ENCODE data around the gene NTSR1. TPM values are rescaled to one million over a fixed set of nuclear protein-coding genes. Genes with fewer than 3 reads are reported as not detected.

NTSR1 gene
- total and polyA plus RNA-seq, 2 donors (not counting 1 experiment from before 2014, with no cell fraction given), result not detected

GRCh38 chr20:62805711-62806382 lies 97.2 kb downstream of the NTSR1 start:
- Histone ChIP-seq H3K4me1 (ENCODE audit: control insufficient read depth in 2 of 2, insufficient read depth in 2 of 2, low read length in 2 of 2) (peaks cover 17 to 38% of the 10 kb centered on the region in 2 donors), H3K79me2 (ENCODE audit: control insufficient read depth, insufficient read depth, low read length) (peaks cover 34% of the 10 kb centered on the region), H3K9ac (ENCODE audit: low read length) (peak overlapping the region; percentile 88), H3K27ac (ENCODE audit: low read length in 2 of 2) (peak overlapping the region in 1 of 2 donors; percentile 63), H3K9me3 (ENCODE audit: control extremely low read depth in 1 of 3, control insufficient read depth in 2 of 3, insufficient read depth in 1 of 3, low read length in 2 of 3) (no peaks in the 10 kb centered on the region), H2AFZ (ENCODE audit: insufficient read depth, low read depth, low read length, poor library complexity, severe bottlenecking) (no peak overlapping the region), H4K20me1 (ENCODE audit: control insufficient read depth, insufficient read depth, low read length, poor library complexity, severe bottlenecking) (peaks cover 56% of the 10 kb centered on the region), H3K36me3 (replicated peaks in 1 of 2; ENCODE audit: control extremely low read depth in 1 of 2, control insufficient read depth in 1 of 2, extremely low read depth in 1 of 2, insufficient read depth in 2 of 2, low read length in 1 of 2) (peaks cover under 1 to 38% of the 10 kb centered on the region in 2 experiments), H3K4me3 (ENCODE audit: control extremely low read depth in 1 of 5, extremely low read depth in 1 of 5, insufficient read depth in 1 of 5, low read depth in 2 of 5, low read length in 4 of 5) (peak overlapping the region in 4 of 5 experiments; percentile 61 to 82 (median 74)), H3K27me3 (replicated peaks in 1 of 4; ENCODE audit: control extremely low read depth in 1 of 4, control insufficient read depth in 3 of 4, insufficient read depth in 4 of 4, low read length in 3 of 4) (no peaks in the 10 kb centered on the region), H3K4me2 (replicated peaks; ENCODE audit: low read depth, low read length, poor library complexity, severe bottlenecking) (peak overlapping the region; percentile 89)
- DNase-seq (no peak), ATAC-seq (ENCODE audit: low read depth) (no peak)
- intact Hi-C loops (cut with micrococcal nuclease), result loop anchor here (5.0 kb wide), 2 partner anchors 189 to 504 kb away; partner anchors contain the start of gene ADRM1
- H3K4me1 Mint-ChIP-seq, result peaks cover 33% of the 10 kb centered on the region
- H3K27ac Mint-ChIP-seq, result peak overlapping the region; percentile 77
- no peaks in the 10 kb centered on the region for H3K27me3 Mint-ChIP-seq
- peak overlapping the region; percentile 82 for H3K4me3 Mint-ChIP-seq
- POLR2A ChIA-PET, result interaction anchor here (1.1 to 2.9 kb wide), 3 partner anchors 10 to 65 kb away, joined by 3 to 28 read pairs (median 3); partner anchors contain the start of gene MRGBP
- CTCF ChIA-PET, result interaction anchor here (0.6 to 4.3 kb wide), 7 partner anchors 12 to 306 kb away, joined by 3 to 36 read pairs (median 7); no protein-coding TSS in a partner anchor
- H3K9me3 Mint-ChIP-seq (ENCODE audit: insufficient read depth), result no peaks in the 10 kb centered on the region
- 46% methylated on average over 25 of the region's 25 CpGs for WGBS (ENCODE audit: insufficient coverage)
- no peak for TF ChIP-seq CTCF (IDR thresholded peaks at IDR 0.05)
- TF ChIP-seq EZH2 (IDR thresholded peaks at IDR 0.05; ENCODE audit: borderline replicate concordance, insufficient read depth, low read depth, low read length, poor library complexity, severe bottlenecking), result no peak

Data from B cell (primary cell).